HG02759 (cell line): Measurements from ENCODE around the gene HOXD9.

Source experiments
- ATAC-seq: cut with Tn5 transposase; IDR thresholded peaks from one replicate; pipeline ENCODE4 v1.9.1; 2021; ENCODE audit warnings: mild to moderate bottlenecking, moderate library complexity; ENCODE audit not compliant: unreplicated experiment

HOXD9 gene

GRCh38 chr2:176110415-176111308 is 11.9 kb upstream of the HOXD9 start:
- ATAC-seq = no peak

GRCh38 chr2:176111309-176111663 is 11.2 kb upstream of the HOXD9 start:
- ATAC-seq = no peak

GRCh38 chr2:176111846-176112374 is 10.6 kb upstream of the HOXD9 start:
- ATAC-seq = no peak

GRCh38 chr2:176112375-176113302 is 9.9 kb upstream of the HOXD9 start:
- no peak for ATAC-seq

GRCh38 chr2:176114120-176114929 is 8.2 kb upstream of the HOXD9 start:
- no peak for ATAC-seq

- ATAC-seq = no peak
Observed at GRCh38 chr2:176114930-176115625, 7.4 kb upstream of the HOXD9 start.

GRCh38 chr2:176115883-176116813 is 6.4 kb upstream of the HOXD9 start, which contains the start of gene HOXD10:
Gene HOXD10, plus strand, starts transcription at chr2:176116778. Its CDS starts 56 bp downstream, at chr2:176116834.
- ATAC-seq = no peak

- ATAC-seq = no peak
Observed at GRCh38 chr2:176117162-176117822, 5.2 kb upstream of the HOXD9 start.

- no peak for ATAC-seq
Observed at GRCh38 chr2:176117823-176118371, 4.6 kb upstream of the HOXD9 start.

- no peak for ATAC-seq
Observed at GRCh38 chr2:176118601-176119339, 3.7 kb upstream of the HOXD9 start.

- ATAC-seq = no peak
Observed at GRCh38 chr2:176120364-176121189, 1.9 kb upstream of the HOXD9 start.

- no peak for ATAC-seq
Observed at GRCh38 chr2:176121190-176122051, 1.1 kb upstream of the HOXD9 start.

- ATAC-seq = no peak
Observed at GRCh38 chr2:176122052-176122682, 352 bp upstream of the HOXD9 start.

- ATAC-seq = no peak
Observed at GRCh38 chr2:176123411-176124109, 1.0 kb downstream of the HOXD9 start.
